T-helper 1 cell treated with Interleukin-12 subunit alpha and Interleukin-12 subunit beta and Interleukin-4 antibody, amounts not matched to agents 30 μg/mL and 1 μg/mL, for 36 hours (primary cell): ENCODE data around the gene GLE1.

Experiments used
- H3K27ac Mint-ChIP-seq: one replicate; pipeline ENCODE4 v1.8.0; 2021; ENCODE audit warnings: mild to moderate bottlenecking, mixed read lengths
- H3K27me3 Mint-ChIP-seq: one replicate; pipeline ENCODE4 v1.8.0; 2021; ENCODE audit warnings: low read depth, mixed read lengths
- H3K36me3 Mint-ChIP-seq: one replicate; pipeline ENCODE4 v1.8.0; 2021; ENCODE audit warnings: low read depth, mixed read lengths
- H3K4me1 Mint-ChIP-seq: one replicate; pipeline ENCODE4 v1.8.0; 2021; ENCODE audit warnings: low read depth, mixed read lengths
- H3K4me3 Mint-ChIP-seq: one replicate; pipeline ENCODE4 v1.8.0; 2021; ENCODE audit warnings: mild to moderate bottlenecking, moderate library complexity, mixed read lengths
- H3K9me3 Mint-ChIP-seq: one replicate; pipeline ENCODE4 v1.8.0; 2021; ENCODE audit warnings: mixed read lengths

The GLE1 gene, protein sequence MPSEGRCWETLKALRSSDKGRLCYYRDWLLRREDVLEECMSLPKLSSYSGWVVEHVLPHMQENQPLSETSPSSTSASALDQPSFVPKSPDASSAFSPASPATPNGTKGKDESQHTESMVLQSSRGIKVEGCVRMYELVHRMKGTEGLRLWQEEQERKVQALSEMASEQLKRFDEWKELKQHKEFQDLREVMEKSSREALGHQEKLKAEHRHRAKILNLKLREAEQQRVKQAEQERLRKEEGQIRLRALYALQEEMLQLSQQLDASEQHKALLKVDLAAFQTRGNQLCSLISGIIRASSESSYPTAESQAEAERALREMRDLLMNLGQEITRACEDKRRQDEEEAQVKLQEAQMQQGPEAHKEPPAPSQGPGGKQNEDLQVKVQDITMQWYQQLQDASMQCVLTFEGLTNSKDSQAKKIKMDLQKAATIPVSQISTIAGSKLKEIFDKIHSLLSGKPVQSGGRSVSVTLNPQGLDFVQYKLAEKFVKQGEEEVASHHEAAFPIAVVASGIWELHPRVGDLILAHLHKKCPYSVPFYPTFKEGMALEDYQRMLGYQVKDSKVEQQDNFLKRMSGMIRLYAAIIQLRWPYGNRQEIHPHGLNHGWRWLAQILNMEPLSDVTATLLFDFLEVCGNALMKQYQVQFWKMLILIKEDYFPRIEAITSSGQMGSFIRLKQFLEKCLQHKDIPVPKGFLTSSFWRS

GRCh38 chr9:128504485-128505413, at the start of gene GLE1:
TSS of gene GLE1 (plus strand) at chr9:128504719. CDS start at chr9:128504806, 87 bp downstream.
- Mint-ChIP-seq H3K4me3 (peak within 1 kb of the TSS; percentile 97), H3K9me3 (no peaks in the 10 kb centered on the region), H3K27ac (peak within 1 kb of the TSS; percentile 97), H3K27me3 (no peaks in the 10 kb centered on the region), H3K4me1 (peaks cover 19% of the 10 kb centered on the region), H3K36me3 (peaks cover 16% of the 10 kb centered on the region)

DNA sequence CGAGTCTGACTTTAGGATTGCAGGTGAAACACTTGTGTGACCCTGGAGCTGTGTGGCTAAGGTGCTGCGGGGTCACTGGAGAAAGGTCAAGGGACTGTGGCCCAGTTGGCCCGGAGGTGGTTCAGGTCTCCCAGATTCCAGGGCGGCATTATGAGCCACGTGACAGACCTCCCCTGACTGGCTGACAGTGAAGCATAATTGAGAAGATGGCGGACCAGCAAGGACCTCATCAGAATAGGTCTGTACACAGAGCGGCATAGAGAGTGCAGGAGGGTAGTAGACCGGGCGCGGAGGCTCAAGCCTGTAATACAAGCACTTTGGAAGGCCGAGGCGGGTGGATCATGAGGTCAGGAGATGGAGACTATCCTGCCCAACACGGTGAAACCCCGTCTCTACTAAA, 49.5 kb upstream of the GLE1 start:
- H3K36me3 Mint-ChIP-seq = peaks cover 4% of the 10 kb centered on the region
- H3K27me3 Mint-ChIP-seq = no peaks in the 10 kb centered on the region
- H3K4me1 Mint-ChIP-seq = peaks cover 21% of the 10 kb centered on the region
- peak overlapping the region; percentile 90 for H3K4me3 Mint-ChIP-seq
- no peaks in the 10 kb centered on the region for H3K9me3 Mint-ChIP-seq
- peak overlapping the region; percentile 7 for H3K27ac Mint-ChIP-seq

DNA sequence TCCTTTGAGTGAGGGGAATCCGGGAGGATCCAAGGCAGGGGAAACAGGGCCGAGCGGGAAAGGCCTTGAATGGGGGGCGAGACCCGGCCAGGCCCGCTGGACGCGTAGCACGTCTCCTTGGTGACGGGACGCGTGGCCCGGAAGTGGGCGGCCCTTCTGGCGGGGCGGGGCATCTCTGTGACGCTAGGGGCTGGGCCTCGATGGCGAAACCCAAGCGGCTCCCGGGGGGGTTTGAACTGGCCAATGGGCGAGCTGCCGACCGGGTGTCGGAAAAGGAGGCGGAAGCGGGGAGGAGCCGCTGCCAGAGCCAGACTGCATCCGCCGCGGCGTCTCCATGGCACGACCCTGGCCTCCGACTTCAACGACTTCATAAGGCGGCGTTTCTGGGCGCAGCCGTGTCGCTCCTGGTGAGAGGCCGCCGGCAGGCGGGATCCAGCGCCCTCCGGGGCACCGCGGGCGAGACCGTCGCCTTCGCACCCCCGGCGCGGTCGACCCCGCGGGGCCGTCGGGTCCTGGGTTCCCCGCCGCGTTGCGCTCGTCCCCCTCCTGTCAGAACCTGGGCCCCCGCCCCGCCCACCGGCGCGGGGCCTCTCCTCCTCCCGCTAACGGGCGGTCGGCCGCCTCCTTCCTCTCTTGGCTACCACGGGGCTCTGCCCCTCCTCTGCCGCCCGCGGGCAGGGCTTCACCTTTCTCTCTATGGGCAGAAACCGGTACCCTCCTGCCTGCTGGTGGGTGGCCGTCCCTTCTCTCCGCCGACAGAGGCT, 48.5 kb upstream of the GLE1 start, which contains the start of gene ODF2:
Gene ODF2 (plus strand): TSS at position 158 of the 764 bp plus-strand sequence. CDS start 86 bp downstream, at position 244.
- Mint-ChIP-seq H3K4me1 (peaks cover 21% of the 10 kb centered on the region), H3K27ac (peak within 1 kb of the TSS; percentile 87), H3K4me3 (peak within 1 kb of the TSS; percentile 90), H3K9me3 (no peaks in the 10 kb centered on the region), H3K36me3 (peaks cover 11% of the 10 kb centered on the region), H3K27me3 (no peaks in the 10 kb centered on the region)

DNA sequence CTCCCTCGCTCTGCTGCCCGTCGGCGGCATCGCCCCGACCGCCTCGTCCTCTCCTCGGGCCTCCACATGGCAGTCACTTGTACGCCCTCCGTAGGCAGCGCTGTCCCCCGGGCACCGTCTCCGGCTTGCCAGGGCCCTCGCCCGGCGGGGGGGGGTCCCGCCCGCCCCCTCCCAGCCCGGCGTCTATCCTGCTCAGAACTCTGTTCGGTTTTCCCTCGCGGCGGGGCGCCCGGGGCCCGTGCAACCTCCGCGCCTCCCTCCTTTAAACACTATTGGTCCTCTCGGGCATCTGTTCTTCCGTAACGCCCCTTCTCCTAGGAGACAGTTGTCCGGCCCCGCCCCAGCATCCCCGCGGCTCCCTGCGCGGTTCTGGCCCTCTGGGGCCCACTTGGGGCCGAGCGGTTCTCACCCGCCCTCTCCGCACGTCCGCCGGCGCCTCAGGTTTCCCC, 47.9 kb upstream of the GLE1 start:
- H3K9me3 Mint-ChIP-seq = no peaks in the 10 kb centered on the region
- peaks cover 11% of the 10 kb centered on the region for H3K36me3 Mint-ChIP-seq
- H3K4me3 Mint-ChIP-seq = peak overlapping the region; percentile 90
- no peaks in the 10 kb centered on the region for H3K27me3 Mint-ChIP-seq
- peaks cover 21% of the 10 kb centered on the region for H3K4me1 Mint-ChIP-seq
- peak overlapping the region; percentile 87 for H3K27ac Mint-ChIP-seq

DNA sequence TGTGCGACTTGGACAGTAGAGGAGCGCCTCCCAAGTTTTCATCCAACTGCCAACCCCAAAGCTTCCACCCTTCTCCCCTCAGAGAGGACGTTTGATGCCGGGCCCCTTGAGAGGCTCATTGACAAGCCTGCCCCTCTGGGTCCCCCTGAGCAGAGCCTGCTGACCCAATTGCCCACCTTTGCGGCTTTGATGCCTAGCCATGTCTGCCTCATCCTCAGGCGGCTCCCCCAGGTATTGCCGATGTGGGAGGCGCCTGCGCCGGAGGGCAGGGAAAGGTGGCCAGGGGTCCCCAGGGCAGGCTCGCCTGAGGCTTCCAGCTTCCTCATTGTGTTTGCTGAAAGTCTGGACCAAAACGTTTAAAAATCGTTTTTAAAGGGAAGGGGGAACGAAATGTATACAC, 47.3 kb upstream of the GLE1 start:
- H3K36me3 Mint-ChIP-seq = peaks cover 11% of the 10 kb centered on the region
- H3K27me3 Mint-ChIP-seq = no peaks in the 10 kb centered on the region
- no peaks in the 10 kb centered on the region for H3K9me3 Mint-ChIP-seq
- no peak overlapping the region for H3K27ac Mint-ChIP-seq
- H3K4me3 Mint-ChIP-seq = peak overlapping the region; percentile 90
- H3K4me1 Mint-ChIP-seq = peaks cover 21% of the 10 kb centered on the region

- Mint-ChIP-seq H3K27me3 (no peaks in the 10 kb centered on the region), H3K4me1 (peaks cover 21% of the 10 kb centered on the region), H3K4me3 (peak overlapping the region; percentile 59), H3K27ac (peak overlapping the region; percentile 12), H3K9me3 (no peaks in the 10 kb centered on the region), H3K36me3 (peaks cover 19% of the 10 kb centered on the region)
Observed at GRCh38 chr9:128459011-128459410, 45.5 kb upstream of the GLE1 start.

DNA sequence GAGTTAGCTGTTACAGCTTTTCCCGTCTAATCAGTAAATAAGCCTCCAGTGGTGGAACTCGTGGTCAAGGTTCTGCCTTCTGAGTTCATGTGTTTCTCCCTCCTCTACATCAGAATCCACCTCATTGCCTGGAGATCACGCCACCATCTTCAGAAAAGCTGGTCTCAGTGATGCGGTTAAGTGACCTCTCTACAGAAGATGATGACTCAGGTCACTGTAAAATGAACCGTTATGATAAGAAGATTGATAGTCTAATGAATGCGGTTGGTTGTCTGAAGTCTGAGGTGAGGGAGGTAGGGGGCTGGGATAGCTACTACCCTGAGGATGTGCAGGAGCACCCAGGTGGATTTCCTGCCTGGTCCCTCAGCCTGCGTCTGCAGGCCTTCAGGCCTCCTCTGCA, 35.4 kb upstream of the GLE1 start:
- Mint-ChIP-seq H3K27ac (no peak overlapping the region), H3K4me3 (no peak overlapping the region), H3K27me3 (no peaks in the 10 kb centered on the region), H3K4me1 (peaks cover 3% of the 10 kb centered on the region), H3K9me3 (no peaks in the 10 kb centered on the region), H3K36me3 (peaks cover 11% of the 10 kb centered on the region)

GRCh38 chr9:128470560-128470959, 34.0 kb upstream of the GLE1 start:
- Mint-ChIP-seq H3K4me3 (no peak overlapping the region), H3K9me3 (no peaks in the 10 kb centered on the region), H3K27ac (no peak overlapping the region), H3K4me1 (peaks cover 3% of the 10 kb centered on the region), H3K27me3 (no peaks in the 10 kb centered on the region), H3K36me3 (peaks cover 11% of the 10 kb centered on the region)

DNA sequence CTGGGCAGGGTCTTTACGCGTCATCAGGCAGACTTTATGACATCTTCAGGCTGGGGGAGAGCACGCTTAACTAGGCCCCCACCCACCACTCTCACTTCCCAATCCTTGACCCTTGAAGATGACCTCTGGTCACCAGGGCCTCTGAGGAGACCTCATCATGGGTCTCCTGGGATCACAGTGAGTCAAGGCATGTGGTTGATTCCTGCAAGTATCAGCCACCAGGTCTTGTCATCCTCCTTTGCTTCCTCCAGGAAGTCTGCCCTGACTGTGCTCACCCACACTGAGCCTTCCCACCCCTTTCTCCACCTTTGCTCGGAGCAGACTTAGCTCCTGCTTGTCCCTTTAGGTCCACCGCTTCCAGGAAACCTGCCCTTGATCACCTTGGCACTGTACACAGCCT, 31.4 kb upstream of the GLE1 start:
- no peaks in the 10 kb centered on the region for H3K9me3 Mint-ChIP-seq
- peaks cover 3% of the 10 kb centered on the region for H3K4me1 Mint-ChIP-seq
- H3K27me3 Mint-ChIP-seq = no peaks in the 10 kb centered on the region
- no peak overlapping the region for H3K4me3 Mint-ChIP-seq
- no peak overlapping the region for H3K27ac Mint-ChIP-seq
- peaks cover 16% of the 10 kb centered on the region for H3K36me3 Mint-ChIP-seq

- Mint-ChIP-seq H3K27me3 (no peaks in the 10 kb centered on the region), H3K4me3 (no peak overlapping the region), H3K27ac (no peak overlapping the region), H3K4me1 (peaks cover 1% of the 10 kb centered on the region), H3K36me3 (peaks cover 21% of the 10 kb centered on the region), H3K9me3 (no peaks in the 10 kb centered on the region)
Observed at GRCh38 chr9:128475867-128476266, 28.7 kb upstream of the GLE1 start.

GRCh38 chr9:128479262-128479661, 25.3 kb upstream of the GLE1 start:
- Mint-ChIP-seq H3K27ac (no peak overlapping the region), H3K36me3 (peaks cover 28% of the 10 kb centered on the region), H3K4me1 (no peaks in the 10 kb centered on the region), H3K9me3 (no peaks in the 10 kb centered on the region), H3K4me3 (no peak overlapping the region), H3K27me3 (no peaks in the 10 kb centered on the region)

DNA sequence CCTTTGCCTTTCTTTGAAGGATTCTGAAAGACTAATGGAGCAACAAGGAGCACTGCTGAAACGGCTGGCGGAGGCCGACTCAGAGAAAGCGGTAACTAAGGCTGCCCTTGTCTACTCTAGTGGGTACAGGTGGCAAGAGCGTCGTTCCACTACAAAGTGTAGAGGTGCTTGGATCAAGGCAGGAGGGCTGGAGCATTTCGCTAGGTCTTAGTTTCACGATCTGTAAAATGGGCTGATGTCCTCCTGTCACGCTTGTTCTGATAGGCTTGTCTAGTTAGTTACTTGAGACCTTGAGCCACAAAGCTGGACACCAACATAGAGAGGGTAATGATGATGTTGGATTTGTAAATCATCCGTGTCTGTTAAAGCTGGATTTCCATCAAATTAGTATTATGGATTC, 23.0 kb upstream of the GLE1 start:
- H3K4me3 Mint-ChIP-seq = no peak overlapping the region
- no peaks in the 10 kb centered on the region for H3K4me1 Mint-ChIP-seq
- peaks cover 37% of the 10 kb centered on the region for H3K36me3 Mint-ChIP-seq
- H3K27me3 Mint-ChIP-seq = no peaks in the 10 kb centered on the region
- H3K9me3 Mint-ChIP-seq = no peaks in the 10 kb centered on the region
- H3K27ac Mint-ChIP-seq = no peak overlapping the region

- no peaks in the 10 kb centered on the region for H3K9me3 Mint-ChIP-seq
- no peaks in the 10 kb centered on the region for H3K4me1 Mint-ChIP-seq
- no peaks in the 10 kb centered on the region for H3K27me3 Mint-ChIP-seq
- H3K36me3 Mint-ChIP-seq = peaks cover 41% of the 10 kb centered on the region
- H3K27ac Mint-ChIP-seq = no peak overlapping the region
- no peak overlapping the region for H3K4me3 Mint-ChIP-seq
Observed at GRCh38 chr9:128482186-128482585, 22.3 kb upstream of the GLE1 start.
